Retina (tissue), 1 donor: ENCODE results near the gene KRT32.

Experiments used
- DNase-seq: peaks from one replicate; pipeline ENCODE4 v3.0.0-alpha.2; 2016

The KRT32 gene

GRCh38 chr17:41492351-41492750, 25.2 kb upstream of the KRT32 start:
- DNase-seq: no peak

DNA sequence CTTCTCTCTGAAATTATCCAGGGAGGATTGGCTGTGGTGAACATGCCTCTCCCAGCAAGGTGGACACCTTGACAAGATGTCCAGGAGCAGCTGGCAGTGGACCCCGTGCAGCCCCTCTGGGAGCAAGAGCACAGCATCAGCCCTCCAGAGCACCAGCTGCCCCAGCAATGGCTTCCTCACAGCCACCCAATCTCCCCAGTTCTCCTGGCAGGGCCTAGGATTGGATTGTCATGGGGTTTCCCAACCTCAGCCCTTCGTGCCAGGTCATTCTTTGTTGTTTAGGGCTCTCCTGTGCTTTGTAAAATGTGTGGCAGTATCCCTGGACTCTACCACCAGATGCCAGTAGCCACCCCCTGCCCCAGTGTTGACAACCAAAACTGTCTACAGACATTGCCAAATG, 24.3 kb upstream of the KRT32 start:
- DNase-seq: no peak

DNA sequence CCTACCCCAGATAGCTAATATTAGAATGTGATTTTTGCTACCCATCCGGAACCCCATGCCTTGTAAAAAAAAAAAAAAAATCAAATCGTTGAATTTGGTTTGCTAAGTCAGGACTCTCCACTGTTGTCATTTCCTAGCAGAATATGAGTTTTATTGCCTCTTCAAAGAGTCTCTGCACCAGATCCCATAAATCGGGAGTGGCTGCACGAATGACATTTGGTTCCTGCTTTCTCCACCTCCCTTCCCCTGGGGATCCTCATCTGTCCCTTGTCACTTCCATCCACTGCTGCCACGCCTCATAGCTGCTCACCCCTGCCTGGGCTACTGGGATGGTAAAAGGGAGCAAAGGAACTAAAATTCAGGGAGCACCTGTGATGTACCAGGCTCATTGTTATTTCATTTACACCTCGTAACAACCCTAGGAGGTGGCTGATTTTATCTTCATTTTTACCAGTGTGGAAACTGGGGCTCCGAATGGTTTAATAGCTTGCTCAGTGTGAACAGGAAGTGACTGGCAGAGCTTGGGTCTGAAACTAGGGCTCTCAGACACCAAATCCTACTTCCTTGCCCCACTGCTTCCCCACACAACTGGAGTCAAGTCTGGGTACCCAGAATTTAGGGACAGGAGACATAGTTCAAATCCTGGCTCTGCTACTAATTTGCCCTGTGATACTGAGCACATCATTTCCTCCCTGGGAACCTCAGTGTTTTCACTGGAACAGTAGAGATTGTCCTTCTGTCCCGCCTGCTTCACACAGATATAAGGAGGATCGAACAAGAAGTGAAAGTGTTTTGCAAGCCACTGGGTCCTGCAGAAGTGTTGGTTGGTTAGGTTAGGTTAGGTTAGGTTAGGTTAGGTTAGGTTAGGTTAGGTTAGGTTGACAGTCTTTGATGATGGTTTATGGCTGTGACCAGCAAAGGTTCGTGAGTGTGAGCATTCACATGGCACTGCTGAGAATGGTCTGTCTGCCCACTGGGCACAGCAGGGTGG, 23.1 kb upstream of the KRT32 start:
- DNase-seq: no peak

DNA sequence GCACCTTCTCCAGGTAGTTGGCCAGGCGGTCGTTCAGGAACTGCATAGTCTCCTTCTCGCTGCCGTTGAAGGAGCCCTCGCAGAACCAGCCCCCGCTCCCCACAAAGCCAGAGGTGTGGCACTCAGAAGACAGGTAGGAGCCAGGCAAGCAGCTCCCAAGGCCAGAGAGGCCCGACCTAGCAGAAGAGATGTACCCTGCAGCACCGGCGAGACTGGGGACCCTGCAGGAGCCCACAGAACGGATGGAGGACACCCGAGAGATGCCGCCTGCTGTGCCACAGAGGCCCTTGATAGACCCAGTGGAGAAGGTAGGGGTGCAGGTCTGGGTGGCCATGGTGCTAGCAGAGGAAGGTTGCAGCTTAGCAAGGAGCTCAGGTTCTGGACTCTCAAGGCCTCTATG, 22.3 kb upstream of the KRT32 start, which contains the start of gene KRT36:
Gene KRT36, minus strand, starts transcription at position 380 of the 400 bp plus-strand sequence. Its CDS starts 46 bp downstream, at position 334.
- no peak for DNase-seq

GRCh38 chr17:41486809-41487530, 19.8 kb upstream of the KRT32 start:
- DNase-seq: no peak

GRCh38 chr17:41486316-41486715, 19.1 kb upstream of the KRT32 start:
- DNase-seq: no peak

DNA sequence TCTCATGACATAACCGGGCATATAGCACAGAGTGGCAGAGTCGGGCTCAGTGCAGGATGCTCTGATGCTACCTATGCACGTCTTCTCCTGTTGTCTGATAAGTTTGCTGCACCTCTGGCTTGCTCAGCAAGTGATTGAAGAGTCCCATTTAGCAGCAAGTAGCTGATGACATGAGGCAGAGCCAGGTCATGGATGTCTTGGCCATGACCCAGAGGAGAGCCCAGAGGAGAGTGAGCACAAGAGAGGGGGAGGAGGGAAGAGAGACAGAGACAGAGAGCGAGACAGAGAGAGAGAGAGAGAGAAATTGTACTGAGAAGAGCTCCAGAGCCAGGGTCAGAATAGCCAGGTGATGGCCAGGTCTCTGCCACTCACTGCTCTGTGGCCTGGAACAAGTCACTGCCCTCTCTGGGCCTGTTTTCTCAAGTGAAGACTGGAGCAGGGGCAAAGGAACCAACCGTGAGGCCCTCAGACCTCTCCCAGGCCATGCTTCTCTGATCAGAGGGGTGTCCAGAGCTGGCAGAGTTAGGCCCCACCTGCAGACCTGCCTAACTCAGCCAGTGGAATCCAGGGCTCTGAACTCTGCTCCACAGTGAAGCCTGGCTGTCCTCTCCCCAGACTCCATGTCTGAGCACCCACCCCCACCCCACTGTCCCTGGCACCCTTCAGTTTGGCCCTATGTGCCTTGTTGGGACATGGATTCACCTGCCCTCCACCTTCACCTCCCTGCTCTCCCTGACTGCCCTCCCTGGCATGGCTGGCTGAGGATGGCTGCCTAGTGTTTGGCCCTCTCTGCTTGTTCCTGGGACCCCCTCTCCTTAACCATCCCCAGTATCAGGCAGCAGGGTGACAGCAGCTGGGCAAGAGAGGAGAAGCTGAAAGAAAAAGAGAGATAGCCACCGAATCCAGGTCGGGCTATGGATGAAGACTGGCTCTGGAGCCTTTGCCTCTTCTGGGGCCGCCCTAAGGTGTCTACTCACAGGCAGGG, 18.0 kb upstream of the KRT32 start:
- DNase-seq: no peak

- DNase-seq: no peak
These were observed 17.0 kb upstream of the KRT32 start for GRCh38 chr17:41483991-41484826.

GRCh38 chr17:41483531-41483930, 16.3 kb upstream of the KRT32 start:
- DNase-seq: no peak

- no peak for DNase-seq
These were observed 13.8 kb upstream of the KRT32 start, which contains the start of gene KRT35 for GRCh38 chr17:41481036-41481435. TSS of gene KRT35 (minus strand) at chr17:41481151. CDS start at chr17:41481097, 54 bp downstream.

- no peak for DNase-seq
These were observed 13.4 kb upstream of the KRT32 start for GRCh38 chr17:41480581-41480980.

- no peak for DNase-seq
These were observed 12.9 kb upstream of the KRT32 start for GRCh38 chr17:41480136-41480535.

GRCh38 chr17:41478237-41478636, 11.1 kb upstream of the KRT32 start:
- no peak for DNase-seq

- no peak for DNase-seq
These were observed 10.0 kb upstream of the KRT32 start for GRCh38 chr17:41476866-41477815.

- no peak for DNase-seq
These were observed 8.2 kb upstream of the KRT32 start for GRCh38 chr17:41475421-41475820.

DNA sequence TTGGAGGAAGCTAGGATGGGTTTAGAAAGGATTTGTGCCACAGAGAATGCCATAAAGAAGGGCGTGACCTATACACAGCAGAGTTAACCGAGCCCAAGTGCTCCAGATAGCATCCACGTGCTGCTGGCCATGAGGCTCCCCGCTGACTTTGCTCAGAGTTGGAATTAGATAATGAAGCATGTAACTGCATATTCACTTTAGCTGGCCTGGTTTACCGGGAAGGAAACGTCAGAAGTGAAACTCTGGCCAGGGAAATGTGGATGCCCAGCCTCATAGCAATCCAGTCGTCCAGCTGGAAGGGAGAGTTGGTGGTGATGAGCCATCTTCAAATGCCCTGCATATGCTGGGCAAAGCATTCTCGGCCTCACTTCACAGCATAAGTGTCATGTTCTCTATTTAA, 7.7 kb upstream of the KRT32 start:
- DNase-seq: no peak

DNA sequence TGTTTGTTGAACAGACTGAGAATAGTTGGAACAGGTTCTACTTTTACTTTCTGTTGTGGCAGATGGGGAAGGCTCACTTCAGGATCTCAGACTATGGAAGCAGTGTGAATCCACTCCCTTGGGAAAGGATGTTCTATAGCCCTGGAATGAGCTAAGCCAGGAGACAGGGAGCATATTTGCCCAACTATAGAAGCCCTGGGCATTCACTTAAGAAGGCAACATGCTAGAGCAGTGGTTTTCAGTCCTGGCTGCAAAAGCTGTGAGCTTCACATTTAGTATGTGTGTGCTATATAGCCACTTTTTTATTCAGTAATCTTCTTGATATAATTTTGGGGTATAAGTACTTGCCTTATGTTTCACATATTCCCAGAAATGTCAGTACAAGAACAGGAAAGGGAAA, 1.2 kb upstream of the KRT32 start:
- no peak for DNase-seq

GRCh38 chr17:41467561-41467960, 375 bp upstream of the KRT32 start:
- no peak for DNase-seq

DNA sequence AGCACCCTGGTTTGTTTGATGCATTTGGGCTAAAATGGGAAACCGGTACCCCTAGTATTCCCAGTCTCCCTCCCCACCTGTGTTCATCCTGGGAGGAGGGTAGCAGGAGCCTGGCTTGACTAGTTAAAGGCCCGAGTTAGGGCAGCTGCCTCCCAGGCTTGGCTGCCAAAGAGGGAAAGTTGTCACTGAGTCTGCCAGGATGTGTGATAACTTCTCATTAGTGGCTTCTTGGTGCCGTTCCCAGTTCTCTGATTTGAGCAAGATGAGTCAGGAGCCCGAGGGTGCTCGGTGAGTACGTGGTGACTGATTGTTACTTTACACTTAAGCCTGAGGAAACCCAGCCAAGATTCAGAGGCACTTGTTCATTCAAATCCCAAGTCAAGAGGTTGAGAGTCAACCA, 2.5 kb downstream of the KRT32 start:
- DNase-seq: no peak

- DNase-seq: no peak
These were observed 3.0 kb downstream of the KRT32 start for GRCh38 chr17:41464173-41464572.
